DMS 273 (cell line): ENCODE results near the gene NOD1.
A peak's percentile ranks its signal among the peaks of the same experiment; 100 is the strongest.
"Not testable (repeated sequence)": the region's sequence is repeated elsewhere in the genome, so short reads cannot be mapped to it uniquely, and the experiment has no call there.

Source experiments
- DNase-seq: peaks from one replicate; lab custom pipeline; 2025; ENCODE audit not compliant: unreplicated experiment; lab: John Stamatoyannopoulos, UW

Gene NOD1

DNA sequence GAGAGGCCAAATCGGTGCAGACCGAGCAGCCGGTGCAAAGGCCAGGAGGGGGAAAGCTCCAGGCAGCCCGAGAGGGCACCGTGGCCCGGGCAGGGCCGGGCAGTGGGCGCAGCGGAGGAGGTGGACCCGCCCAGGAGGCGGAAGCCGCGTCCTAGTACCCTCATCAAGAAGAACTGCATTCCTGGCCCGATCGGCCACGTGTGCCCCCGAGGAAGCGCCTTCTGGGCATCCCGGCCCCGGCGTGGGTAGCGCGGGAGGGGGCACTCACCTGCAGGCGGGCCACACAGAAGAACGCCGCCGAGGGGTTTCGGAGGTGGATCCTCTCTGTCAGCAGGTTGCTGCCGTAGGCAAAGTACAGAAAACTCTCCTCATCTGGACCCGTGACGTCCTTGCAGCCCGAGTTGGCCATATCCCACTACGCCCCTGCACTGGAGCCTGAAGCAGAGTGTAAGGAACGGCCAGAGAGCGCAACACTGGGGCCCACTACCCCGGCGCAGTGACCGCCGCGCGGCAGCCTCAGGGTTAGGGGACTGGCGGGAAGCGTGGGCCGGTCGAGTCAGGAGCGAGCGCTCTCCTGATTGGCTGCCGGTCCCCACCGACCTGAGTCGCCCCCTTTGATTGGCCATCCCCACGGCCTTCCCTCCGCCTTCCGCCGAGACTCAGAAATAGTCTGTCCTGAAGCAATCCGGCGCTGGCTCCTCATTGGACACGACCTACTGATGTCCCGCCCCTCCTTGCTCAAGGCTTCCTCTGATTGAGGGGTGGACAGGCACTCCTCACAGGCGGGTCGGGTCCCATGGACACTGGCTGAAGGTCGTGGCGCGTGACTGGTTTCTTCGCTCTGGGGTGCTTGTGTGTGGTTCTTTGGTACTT is 26.0 kb upstream of the NOD1 start, which contains the start of gene GGCT:
TSS of gene GGCT (minus strand) at position 529 of the 873 bp plus-strand sequence. CDS start at position 409, 120 bp downstream.
- DNase-seq, result peak; percentile 100

DNA sequence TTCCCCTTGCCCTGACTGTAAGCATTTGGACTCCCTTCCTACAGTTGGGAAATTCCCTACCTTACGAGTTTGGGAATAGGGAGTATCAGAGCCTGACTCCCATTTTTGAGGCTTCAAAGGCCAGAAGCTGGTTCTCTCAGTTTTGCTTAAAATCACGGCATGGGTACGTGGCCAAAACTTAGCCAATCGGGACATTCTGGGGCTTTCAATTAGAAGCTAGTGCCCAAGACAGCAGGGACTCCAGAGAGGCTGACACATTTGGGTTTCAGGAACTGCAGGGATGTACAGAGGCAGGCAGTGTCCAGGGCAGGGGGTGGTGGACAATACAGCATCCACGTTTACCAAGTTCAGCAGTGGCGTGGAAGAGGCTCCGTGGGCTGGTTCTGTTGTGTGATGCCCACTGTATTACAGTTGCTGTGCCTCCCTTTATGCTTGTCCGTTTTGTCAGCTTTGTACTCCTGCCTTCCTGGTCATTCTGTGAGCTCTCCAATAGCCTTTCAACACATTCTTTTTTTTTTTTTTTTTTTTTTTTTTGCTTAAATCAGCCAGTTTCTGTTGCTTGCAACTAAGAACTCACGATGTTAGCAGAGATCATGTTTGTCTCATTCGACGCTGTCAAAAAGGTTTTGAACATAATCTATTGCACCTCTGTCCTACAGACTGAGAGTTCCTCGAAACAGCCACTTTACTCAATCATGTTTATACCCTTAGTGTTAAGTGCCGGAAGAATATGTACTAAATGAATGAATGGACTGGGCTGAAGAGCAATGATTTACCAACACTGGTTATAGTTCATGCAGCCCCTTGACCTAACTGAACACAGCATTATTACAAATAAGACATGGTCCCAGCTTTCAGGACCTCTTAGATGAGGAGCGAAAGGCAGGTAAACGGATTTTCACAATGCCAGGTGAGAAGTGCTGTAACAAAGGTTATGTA is 25.0 kb upstream of the NOD1 start:
- DNase-seq, result peak; percentile 51

GRCh38 chr7:30502470-30503251 is 24.1 kb upstream of the NOD1 start:
- no peak for DNase-seq

- no peak for DNase-seq
These were observed 22.7 kb upstream of the NOD1 start for GRCh38 chr7:30501264-30501663.

DNA sequence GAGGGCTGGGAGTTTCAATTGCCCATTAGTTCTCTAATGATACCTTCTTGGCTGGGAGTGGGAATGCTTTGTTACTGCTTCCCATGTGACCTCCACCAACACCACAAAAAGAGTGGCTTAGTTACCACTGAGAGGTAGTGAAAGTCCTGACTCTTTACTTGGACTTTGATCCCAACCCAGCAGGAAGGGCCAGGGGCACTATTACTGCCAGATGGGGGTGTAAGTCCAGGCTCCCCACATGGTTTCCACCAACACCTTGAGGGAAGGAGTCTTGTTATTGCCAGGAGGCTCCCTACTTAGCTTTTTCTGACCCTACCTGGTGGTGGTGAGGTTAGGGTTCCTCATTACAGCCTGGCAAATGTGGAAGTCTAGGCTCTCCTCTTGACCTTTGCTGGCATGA is 14.6 kb upstream of the NOD1 start:
- no peak for DNase-seq

GRCh38 chr7:30491417-30491816 is 12.8 kb upstream of the NOD1 start:
- DNase-seq, result no peak

DNA sequence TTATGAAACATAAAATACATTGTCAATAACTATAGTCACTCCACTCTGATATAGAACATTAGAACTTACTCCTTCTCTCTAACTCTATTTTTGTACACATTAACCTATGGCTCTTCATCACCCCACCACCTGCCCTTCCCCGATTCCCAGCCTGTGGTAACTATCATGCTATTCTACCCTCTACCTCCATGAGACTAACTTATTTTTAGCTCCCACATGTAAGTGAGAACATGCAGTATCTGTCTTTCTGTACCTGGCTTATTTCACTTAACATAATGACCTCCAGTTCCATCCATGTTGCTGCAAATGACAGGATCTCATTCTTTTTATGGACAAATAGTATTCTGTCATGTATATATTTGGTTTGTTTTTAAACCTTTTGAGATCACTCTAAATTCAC is 8.8 kb upstream of the NOD1 start:
- DNase-seq, result no peak

GRCh38 chr7:30485667-30486066 is 7.1 kb upstream of the NOD1 start:
- DNase-seq, result no peak

DNA sequence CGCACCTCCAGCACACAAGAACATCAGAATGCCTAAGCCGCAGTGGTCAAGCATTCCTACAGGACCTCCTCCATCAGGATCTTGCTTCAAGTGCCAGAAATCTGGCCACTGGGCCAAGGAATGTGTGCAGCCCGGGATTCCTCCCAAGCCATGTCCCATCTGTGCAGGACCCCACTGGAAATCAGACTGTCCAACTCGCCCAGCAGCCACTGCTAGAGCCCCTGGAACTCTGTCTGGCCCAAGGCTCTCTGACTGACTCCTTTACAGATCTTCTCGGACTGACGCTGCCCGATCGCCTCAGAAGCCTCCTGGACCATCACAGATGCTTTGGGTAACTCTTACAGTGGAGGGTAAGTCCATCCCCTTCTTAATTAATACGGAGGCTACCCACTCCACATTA is 2.8 kb upstream of the NOD1 start:
- DNase-seq, result not testable (repeated sequence)

DNA sequence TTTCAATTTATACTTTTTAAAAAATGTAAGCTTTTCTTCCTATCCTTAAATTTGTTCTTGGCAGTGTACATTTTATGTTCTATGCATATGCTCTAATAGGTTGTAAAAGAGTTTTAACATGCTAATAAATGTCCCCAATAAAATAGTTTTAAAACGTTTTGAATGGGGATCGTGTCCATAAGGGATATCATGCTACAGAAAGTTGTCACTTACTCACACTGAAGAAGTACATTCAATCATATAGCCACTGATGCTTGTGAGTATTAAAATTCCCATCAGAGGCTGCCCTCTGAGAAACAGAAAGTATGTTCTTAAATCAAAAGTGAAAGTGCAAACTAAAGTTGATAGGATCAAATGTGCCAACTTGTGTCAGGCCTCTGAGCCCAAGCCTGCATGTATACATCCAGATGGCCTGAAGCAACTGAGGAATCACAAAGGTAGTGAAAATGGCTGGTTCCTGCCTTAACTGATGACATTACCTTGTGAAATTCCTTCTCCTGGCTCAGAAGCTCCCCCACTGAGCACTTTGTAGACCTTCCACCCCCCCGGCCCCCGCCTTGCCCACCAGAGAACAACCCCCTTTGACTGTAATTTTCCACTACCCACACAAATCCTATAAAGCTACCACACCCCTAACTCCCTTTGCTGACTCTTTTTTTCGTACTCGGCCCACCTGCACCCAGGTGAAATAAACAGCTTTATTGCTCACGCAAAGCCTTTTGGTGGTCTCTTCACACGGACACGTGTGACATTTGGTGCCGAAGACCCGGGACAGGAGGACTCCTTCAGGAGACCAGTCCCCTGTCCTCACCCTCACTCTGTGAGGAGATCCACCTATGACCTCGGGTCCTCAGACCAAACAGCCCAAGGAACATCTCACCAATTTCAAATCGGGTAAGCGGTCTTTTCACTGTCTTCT is 877 bp upstream of the NOD1 start:
- DNase-seq, result peak; percentile 80

DNA sequence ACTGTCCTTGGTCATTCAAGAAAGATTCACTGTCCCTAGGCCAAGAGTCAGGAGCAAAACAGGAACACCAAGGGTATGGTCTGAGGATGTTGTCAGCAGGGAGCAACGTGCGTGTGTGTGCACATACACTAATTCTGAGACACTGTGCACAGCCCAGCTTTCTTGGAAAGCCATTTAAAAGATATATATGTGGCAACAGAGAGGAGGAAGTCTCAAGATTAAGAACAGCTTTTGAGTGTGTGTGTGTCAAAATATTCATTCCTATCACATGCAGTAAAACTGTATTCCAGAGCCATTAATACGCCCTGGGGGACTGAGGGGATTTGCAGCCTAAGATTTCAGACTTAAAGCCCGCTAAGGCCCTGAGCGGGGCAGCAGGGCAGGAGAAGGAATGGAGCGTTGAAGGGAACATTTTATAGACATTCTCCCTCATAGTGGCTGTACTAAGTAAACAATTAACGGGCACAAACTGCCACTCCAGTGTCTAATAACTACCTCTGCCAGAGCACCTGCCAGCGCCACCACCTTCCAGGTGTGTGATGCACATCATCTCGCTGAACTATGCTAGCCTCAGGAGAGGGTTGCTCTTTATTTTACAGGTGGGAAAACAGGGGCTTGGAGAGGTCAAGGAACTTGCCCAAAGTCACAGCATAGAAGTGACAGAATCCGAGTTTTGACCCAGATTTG is 2.0 kb downstream of the NOD1 start:
- no peak for DNase-seq

GRCh38 chr7:30475580-30475979 is 3.0 kb downstream of the NOD1 start:
- no peak for DNase-seq

DNA sequence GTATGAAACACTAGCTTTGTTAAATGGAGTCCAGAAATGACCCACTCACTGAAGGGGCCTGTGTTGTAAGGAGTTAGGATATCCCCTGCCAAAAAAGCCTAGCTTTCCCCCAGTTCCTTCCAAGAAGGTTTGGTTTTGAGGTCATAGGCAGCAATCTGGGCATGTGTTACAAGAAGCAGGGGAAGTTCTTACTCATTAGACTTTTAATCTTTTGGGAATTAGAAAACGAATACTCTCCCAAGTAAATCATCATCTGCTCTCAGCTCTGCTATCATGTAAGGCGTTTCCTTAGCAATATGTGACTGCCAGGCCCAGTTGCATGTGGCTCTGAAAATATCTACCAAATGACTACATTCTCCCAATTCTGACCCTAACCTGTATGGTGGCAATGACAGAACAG is 3.7 kb downstream of the NOD1 start:
- no peak for DNase-seq

GRCh38 chr7:30474485-30474884 is 4.1 kb downstream of the NOD1 start:
- no peak for DNase-seq

- DNase-seq, result no peak
These were observed 4.7 kb downstream of the NOD1 start for GRCh38 chr7:30473903-30474302.

DNA sequence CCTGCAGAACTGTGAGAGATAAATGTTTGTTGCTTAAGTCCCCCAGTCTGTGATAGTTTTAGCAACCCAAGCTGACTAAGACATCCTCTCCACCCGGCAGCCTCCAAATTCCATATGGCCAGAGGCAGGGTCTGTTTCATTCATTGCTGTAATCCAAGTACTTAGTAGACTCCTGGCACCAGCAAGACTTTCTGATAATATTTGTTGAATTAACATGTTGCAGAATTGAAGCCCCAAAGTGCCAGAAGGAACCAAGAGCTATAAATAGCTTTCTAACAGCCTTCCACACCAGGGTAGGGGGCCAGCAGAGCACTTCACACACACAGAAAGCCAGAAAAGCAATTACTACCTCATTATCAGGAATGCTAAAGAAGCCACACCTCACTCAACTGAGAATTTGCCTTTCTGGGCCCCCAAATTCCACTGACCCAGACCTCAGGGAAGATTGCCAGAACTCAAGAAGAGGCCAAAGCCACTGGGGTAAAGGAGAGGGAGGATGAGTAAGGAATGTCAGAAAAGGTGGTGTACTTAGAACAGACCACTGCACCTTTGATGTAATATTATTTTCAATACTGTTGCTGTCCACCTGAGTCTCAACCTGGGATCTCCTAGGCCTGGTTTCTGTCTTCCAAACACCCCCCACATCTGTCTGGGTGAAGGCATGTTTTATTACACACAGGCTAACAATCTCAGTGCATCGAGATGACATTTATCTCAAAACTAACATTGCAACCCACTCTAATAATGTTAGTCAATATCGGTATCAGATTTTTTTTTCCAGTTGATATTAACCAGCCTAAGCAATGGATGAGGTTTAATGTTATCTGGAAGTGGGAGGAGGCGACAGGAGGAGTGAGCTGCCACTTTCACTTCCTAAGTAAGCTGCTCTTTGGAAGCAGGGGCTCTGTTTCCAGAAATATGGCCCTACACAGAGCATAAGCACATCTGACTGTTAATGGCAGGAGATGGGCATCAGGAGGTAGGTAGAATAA is 5.5 kb downstream of the NOD1 start:
- DNase-seq, result peak; percentile 91

GRCh38 chr7:30472081-30472783 is 6.4 kb downstream of the NOD1 start:
- DNase-seq, result no peak

GRCh38 chr7:30471205-30471604 is 7.4 kb downstream of the NOD1 start:
- DNase-seq, result peak; percentile 75
